CD4-positive, alpha-beta T cell treated with Interleukin-6 at 100 ng/mL for 8 hours (primary cell): ENCODE measurements around the gene PIK3R5.
A peak's percentile ranks its signal among the peaks of the same experiment; 100 is the strongest.

Source experiments
- DNase-seq: peaks from one replicate; pipeline ENCODE4 v3.0.0-alpha.2; 2020; ENCODE audit warnings: mixed read lengths, low spot score

Gene PIK3R5

DNA sequence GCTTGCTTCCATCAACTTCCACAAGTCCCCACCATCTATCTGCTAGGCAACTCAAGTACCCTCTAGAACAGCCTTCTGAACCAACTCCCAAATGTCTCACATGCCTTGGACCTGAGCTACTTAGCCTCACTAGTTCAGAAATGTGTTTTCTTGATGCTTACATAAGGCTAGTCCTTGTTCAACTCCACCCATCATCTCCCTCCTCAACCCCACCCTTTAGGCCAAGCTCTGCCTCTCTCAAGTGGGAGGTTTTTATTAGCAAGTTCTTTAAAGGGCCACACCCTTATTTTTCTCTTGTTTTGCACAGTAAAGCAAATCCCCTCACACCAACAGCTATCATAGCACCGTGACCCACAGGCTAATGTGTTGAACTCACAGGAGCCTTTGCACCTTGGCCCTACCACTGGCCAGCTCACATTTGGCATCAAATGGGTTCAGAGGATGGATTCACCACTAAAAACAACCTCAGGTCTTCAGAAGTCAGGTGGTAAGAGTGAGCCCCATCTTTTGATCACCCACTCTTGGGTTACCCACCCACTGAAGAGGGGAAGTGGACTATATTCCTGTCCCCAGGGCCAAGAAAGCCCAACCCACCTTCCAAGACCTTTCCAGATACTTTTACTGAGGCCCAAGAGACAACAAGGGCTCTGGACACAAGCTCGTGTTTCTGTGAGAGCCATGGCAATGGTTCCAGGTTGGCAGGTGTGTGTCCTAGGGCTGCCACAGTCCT lies 12.2 kb downstream of the PIK3R5 start:
- no peak for DNase-seq

DNA sequence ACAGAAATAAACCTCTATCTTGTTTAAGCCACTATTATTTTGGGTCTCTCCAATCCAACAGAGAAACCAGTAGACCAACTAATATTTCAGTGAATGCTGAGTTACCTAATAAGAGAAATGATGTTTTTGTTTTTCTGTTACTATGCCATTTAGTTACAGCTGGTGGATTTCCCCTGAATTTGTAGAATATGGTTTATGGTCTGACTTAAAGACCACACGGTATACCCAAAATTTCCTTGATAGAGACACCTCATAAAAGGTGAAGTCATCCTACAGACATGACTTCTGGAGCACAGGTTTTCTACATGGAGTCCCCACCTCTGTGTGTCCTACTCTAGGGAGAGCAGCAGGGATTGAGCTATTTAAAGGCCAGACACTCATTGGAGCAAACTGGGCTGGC lies 13.3 kb downstream of the PIK3R5 start:
- no peak for DNase-seq

DNA sequence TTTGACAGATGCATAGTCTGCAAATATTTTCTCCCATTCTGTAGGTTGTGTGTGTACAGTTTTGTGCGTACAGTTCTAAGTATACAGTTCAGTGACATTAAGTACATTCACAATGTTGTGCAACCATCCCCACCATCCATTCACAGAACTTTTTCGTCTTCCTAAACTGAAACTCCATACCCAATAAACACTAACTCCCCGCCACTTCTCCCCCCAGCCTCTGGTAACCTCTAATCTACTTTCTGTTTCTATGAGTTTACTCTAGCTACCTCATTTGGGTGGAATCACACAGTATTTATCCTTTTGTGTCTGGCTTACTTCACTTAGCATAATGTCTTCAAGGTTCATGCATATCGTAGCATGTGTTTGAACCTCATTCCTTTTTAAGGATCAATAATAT lies 14.3 kb downstream of the PIK3R5 start:
- DNase-seq: no peak

DNA sequence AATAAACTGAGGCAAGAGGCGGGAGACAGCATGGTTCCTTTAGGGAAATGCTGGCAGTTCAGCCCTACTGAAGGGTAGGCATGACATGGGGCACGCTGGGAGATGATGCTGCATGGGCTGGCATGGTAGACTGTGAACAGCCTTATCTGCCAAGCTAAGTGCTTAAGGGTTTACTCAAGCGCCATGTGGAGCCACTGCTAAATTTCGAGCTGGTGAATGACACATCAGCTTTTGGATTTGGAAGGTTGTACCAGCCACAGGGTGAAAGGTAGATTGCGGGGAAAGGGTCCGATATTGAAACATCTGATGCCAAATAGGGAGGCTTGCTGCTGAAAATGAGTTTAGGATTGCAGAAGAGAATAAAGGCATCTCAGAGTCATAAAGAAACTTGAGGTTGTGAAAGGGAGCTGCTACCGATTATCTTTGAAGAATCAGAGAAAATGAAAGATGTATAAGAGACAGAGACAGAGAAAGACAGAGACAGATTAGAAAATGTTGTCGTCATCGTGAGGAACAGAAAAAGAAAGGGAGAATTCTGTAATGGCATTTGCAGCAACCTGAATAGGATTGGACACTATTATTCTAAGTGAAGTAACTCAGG lies 16.3 kb downstream of the PIK3R5 start:
- no peak for DNase-seq

DNA sequence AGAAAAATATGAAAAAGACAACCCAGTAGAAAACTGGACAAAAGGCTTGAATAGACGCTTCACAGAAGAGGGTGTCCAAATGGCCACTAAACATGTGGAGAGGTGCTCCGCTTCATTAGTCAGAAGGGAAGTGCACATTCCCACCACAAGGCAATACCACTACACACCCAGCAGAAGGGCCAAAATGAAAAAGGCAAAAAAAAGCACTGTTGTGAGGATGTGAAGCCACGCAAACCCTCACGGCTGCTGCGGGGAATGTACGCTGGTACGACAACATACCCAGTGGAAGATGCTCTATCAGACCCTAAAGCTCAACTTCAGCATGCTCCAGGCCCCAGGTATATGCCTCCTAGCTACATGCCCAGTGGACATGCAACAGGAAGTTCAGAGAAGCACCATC lies 17.0 kb downstream of the PIK3R5 start:
- DNase-seq: no peak

DNA sequence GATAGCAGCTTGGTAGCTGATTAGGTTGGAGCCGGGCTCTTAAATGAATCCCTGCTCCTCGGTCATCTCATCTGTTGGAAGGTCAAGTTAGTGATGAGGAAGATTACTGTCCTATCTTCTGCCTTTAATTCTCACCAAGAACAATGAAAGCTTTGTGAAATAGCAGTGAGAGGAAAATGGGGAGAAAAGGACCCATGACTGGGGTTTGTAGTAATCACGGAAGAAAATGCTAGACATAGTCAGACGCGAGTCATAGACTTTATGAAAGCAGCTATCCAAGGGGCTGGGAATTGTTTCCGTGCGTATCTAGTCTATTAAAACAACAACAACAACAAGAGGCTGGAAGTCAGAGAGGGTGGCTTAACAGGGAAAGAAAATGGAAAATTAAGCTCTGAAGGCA lies 18.3 kb downstream of the PIK3R5 start:
- DNase-seq: no peak

DNA sequence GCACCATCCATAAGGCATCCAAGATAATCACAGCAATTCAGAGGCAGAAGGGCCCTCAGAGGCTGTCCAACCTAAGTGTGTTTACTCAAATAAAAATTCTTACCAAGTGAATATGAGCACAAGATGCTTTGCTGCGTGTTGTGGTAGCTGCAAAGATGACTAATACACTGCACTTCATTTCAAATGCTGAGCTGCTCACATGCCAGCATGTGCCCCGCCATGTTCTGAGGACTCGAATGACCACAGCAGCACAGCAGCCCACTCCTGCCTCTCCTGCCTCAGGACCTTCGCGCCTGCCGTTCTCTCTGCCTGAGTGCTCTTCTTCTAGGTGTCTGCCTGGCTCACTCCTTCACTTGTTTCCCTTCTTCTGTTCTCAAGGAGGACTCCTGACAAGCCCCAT lies 19.0 kb downstream of the PIK3R5 start:
- DNase-seq: no peak

DNA sequence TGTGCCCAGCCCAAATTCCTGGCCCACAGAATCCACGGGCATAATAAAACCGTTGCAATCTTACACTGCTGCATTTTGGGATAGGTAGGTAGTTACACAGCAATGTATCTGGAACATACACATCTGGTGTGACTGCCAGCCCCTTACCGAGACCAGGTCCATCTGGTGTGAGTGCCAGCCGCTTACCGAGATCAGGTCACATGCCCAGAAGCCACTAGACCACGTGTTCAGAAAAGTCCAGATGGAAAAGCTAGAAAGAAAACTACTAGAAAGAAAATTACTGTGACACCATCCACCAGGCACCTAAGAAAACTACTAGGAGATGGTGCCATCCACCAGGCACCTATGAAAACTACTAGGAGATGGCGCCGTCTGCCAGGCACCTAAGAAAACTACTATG lies 19.4 kb downstream of the PIK3R5 start:
- DNase-seq: no peak

DNA sequence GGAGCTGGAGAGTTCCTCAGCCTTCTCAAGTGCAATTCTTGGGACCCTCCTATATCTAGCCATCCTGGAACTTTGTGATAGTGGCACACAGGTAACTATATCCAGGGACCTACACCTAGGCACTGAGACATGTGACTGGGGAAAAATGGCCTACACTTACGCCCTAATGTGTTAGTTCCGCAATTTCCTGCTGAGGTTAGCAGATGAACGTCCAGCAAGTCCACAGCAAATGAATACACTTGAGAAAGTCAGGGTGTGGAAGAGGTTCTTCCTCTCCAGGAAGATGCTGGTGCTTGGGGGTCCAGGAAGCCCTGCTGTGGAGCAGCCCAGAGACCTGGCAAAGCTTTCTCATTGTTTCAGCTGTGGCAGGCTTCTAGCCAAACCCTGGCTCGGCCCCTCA lies 20.8 kb downstream of the PIK3R5 start:
- DNase-seq: no peak

DNA sequence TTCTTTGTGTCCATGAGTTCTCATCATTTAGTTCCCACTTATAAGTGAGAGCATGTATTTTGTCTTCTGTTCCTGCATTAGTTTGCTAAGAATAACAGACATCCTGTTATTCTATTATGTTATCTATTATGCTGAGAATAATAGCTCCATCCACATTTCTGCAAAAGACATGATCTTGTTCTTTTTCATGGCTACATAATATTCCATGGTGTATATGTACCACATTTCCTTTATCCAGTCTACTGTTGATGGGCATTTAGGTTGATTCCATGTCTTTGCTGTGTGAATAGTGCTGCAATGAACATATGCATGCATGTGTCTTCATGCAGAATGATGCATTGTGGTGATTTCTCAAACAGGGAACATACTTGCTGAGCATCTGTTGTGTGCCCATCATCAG lies 21.4 kb downstream of the PIK3R5 start:
- DNase-seq: no peak

DNA sequence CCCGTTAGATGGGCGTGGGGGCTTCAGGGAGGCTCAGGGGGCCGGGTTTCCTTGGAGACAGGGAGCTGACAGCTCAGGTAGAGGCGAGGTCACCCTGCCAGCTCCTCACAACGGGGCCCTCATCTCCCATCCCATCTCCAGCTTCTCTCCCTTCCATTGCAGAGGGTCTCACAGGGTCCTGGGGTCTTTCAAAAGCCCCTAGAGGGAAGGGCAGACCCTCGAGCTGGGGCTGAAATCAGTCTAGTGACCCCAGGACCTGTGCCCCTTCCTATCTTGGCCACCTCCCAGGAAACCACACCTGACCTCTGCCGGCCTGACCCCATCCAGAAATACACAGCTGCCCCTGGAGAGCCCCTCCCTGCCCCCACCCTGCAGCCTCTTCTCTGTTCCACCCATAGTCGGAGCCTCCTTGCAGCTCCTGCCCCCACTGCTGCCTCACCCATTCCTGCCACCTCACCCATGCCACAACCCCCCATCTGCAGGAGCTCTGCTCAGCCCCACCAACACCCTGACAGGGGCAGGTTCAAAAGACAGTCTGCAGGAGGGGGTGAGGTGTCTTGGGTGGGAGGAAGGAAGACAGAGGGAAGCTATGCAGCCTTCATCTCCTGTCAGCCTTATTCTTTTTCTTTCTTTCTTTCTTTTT lies 23.4 kb downstream of the PIK3R5 start:
- DNase-seq: peak; percentile 55

DNA sequence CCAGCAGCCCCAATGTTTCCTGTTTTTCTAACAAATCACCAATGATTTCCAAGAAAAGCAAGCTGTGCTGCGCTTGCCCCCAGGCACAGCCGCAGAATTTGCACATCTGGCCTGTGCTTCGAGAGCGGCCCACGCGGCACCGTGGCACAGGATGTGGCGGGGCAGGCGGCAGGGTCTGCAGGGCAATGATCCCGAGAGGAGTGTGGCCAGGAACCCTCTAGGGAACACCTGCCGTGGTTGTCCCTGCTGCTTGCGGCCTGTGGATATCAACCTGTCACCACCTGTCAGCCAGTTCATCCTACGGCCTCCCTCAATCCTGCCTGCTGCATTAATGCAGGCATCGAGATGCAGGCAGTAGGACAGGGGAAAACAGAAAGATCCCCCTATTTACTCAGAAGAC lies 24.0 kb downstream of the PIK3R5 start:
- peak; percentile 72 for DNase-seq

DNA sequence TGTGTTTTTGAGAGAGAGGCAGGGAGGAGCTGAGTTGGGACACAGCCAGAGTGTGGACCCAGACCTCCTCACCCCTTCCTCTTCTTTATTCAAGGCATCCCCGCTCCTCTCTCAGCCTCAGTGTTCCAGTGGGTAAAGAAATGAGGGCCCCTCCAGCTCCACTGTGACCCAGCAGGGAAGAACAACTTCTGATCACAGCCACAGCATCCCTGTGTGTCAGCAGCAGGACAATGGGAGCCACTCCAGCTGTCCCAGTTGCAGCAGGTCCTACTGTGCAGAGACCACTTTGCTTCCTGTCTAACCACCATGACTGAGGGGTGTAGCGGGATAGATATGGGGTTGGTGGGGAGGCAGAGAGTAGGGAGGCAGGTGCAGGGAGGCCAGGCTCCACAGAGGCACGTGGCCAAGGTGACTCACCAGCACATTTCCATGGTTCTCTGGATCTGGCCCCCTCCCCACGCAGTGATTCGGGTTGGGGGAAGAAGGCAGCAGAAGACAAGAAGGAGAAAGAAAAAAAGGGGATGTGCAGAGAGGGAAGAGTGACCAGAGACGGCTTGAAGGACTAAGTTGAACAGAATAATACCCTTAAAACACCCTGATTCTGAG lies 24.5 kb downstream of the PIK3R5 start:
- DNase-seq: peak; percentile 22

DNA sequence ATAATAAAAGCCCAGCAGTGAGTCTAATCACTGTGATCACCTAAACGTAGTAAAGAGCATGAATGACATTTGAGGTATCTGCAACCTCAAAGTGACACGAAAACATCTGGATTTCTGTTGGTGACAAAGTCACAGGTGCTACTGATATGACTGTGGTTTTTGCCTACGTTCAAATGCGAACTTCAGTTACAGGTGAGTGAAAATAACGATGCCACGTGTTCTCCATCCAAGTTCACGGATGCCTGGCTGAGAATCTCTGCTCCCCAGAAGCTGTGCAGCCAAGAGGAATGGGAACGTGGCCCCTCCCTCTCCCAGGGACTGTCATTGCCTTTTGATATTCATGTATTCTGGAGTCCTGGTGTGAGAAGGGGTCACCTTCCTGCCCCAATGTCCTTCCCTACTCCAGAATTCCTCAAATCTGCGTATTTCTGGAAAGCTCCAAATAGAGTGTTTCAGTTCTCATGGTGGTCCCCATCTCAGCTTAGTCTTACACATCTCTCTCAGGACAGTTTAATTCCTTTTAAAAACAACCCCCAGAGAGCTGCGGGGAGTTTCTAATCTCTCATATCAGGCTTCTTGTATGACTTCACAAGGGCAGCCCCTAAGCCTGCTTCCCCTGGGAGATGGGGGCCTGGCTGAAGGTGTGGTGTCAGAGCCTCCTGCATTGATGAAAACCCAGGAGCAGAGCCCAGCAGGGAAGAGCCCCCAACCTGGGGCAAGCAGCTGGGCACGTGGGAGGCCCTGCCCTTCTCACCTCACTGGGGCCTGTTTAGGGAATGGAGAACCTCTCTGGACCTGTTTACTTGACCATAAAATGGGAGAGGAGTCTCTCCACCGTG lies 25.8 kb downstream of the PIK3R5 start:
- peak; percentile 54 for DNase-seq

DNA sequence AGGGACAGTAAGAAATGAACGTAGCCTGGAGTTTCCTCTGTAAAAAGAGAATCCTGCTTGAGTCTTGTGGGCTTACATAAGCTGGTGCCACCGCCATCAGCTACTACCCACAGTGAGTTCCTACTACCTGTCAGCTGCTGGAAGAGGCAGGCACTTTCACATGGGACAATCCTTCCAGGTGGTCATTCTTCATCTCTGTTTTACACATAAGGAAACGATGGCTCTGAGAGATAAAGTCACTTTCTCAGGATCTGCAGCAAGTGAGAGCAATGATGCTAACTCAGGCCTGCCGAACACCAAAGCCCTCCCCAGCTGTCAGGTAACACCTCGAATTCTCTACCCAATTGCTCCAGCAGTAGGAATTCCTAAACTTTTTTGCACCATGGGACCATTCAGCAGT lies 26.6 kb downstream of the PIK3R5 start:
- no peak for DNase-seq

DNA sequence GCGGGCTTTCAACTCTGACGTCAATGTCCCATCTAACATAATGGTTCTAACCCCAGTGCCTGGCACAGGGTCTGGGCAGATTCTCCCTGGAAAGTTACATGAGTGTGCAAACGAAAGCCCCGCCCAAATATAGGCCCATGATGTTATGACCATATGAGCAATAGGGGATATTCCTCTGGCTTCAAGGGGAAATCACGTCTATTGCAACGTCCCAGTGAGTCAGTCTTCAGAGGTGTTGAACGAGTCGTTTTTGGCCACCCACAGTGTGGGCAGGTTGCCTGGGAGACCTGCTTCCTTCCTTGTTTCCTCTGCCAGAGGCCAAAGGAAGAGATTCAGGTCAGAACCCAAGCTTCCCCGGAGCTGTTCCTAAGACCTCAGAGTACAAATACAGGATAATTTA lies 30.3 kb downstream of the PIK3R5 start:
- DNase-seq: peak; percentile 47

DNA sequence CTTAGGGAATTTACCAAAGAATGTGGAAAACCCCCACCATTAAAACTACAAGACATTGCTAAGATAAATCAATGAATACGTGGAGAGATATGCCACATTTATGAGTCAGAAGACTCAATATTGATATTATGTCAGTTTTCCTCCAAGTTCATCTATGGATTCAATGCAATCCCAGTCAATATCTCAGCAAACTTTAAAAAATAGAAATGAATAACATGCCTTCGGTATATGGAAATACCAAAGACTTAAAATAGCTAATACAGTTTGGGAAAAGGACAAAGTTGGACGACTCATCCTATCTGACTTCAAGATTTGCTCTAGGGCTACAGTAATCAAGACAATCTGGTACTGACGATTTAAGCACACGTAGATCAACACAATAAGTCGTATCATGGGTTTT lies 31.2 kb downstream of the PIK3R5 start:
- no peak for DNase-seq

DNA sequence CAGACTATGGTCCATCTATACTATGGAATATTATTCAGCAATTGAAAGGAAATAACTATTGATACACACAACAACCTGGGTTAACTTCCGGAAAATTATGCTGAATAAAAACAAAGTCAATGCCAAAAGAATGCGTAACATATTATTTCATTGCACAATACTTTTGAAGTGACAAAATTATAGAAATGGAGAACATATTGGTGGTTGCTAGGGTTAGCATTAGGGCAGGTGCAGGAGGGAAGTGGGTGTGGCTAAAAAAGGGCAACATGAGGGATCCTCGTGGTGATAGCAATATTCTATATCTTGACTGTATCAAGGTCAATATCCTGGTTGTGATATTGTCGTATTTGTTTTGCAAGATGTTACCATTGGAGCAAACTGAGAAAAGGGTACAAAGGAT lies 34.9 kb downstream of the PIK3R5 start:
- no peak for DNase-seq

DNA sequence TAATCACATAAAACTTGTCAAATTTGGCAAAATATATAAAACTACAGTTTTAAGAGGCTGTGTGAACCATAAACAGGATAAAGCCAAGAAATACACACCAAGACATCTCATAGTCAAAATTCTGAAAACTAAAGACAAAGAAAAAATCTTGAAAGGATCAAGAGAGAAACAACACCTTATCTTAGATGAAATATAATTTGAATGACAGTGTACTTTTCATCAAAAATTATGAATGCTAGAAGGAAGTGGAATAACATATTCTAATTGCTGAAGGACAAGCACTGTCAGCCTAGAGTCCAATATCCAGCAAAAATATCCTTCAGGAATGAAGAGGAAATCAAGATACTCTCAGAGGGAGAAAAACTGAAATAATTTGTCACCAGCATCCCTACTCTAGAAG lies 37.2 kb downstream of the PIK3R5 start:
- DNase-seq: no peak

DNA sequence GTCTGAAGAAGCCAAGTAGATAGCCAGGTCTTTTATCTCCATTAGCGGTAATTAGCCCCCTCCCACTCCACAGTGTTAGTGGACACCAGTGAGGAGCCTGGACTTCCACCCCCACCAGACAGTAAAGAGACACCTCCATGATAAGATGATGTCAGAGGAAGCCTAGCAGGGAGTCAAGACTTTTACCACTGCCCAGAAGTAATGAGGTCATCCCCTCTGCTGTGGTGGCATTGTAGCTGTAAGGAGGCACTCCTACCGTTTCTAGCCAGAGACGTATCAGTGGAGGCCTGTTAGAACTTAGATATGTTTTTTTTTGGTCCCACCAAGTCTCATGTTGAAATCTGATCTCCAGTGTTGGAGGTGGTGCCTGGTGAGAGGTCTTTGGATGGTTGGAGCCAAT lies 38.1 kb downstream of the PIK3R5 start:
- no peak for DNase-seq

DNA sequence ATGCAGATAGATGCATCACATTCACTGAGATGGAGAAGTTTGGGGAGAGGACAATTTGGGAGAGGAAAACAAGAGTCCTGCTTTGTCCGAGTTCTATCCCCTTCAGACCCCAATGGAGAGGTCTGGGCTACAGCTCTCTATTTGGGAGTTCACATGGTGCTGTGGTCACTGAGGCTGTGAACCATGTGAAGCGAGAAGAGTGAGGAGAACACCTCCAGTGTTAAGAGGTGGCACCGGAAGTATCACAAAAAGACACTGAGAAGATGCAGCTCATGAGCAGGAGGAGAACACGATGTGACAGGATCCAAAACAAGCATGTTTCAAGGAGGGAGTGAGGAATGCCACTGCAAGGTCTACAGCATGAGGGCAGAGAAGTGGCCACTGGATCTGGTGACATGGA lies 39.7 kb downstream of the PIK3R5 start:
- DNase-seq: no peak

DNA sequence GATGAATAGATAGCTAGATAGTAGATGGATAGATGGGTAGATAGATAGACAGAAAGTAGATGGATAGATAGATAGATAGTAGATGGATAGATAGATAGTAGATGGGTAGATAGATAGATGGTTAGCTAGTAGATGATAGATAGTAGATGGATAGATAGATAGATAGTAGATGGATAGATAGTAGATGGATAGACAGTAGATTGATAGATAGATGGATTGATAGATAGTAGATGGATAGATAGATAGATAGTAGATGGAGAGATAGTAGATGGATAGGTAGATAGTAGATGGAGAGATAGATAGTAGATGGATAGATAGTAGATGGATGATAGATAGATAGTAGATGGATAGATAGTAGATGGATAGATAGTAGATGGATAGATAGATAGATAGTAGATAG lies 40.4 kb downstream of the PIK3R5 start:
- DNase-seq: no peak
